Measurements from ENCODE around the gene TUT7.

The TUT7 gene

GRCh38 chr9:86256653-86257052 lies 97.6 kb downstream of the TUT7 start:
- Histone ChIP-seq H3K4ac (ENCODE audit: low read length) (no peak overlapping the region), H3K27me3 (ENCODE audit: control insufficient read depth in 3 of 3, insufficient read depth in 3 of 3, low read depth in 1 of 3, low read length in 3 of 3) (no peaks in the 10 kb centered on the region), H2AK5ac (ENCODE audit: low read depth, low read length) (no peak overlapping the region), H3K9me3 (replicated peaks in 1 of 2; ENCODE audit: control insufficient read depth in 2 of 2, insufficient read depth in 1 of 2, low read depth in 1 of 2, low read length in 2 of 2) (peaks cover 0 to 9% of the 10 kb centered on the region in 2 donors), H3K14ac (ENCODE audit: low read length) (no peak overlapping the region), H3K27ac (replicated peaks; ENCODE audit: low read length) (no peak overlapping the region), H3K4me1 (ENCODE audit: control insufficient read depth in 2 of 2, insufficient read depth in 1 of 2, low read depth in 1 of 2, low read length in 2 of 2) (no peaks in the 10 kb centered on the region), H3K18ac (ENCODE audit: low read length) (no peak overlapping the region), H3K4me3 (ENCODE audit: low read length in 2 of 2) (no peak overlapping the region), H2AFZ (ENCODE audit: low read length) (no peak overlapping the region), H4K8ac (ENCODE audit: low read depth, low read length) (no peak overlapping the region), H4K91ac (ENCODE audit: low read depth, low read length, poor library complexity) (no peak overlapping the region), H2BK120ac (ENCODE audit: low read depth, low read length) (no peak overlapping the region), H3K9ac (ENCODE audit: low read depth, low read length, poor library complexity) (no peak overlapping the region), H2BK5ac (ENCODE audit: low read length) (no peak overlapping the region), H3K36me3 (replicated peaks in 1 of 2; ENCODE audit: control insufficient read depth in 2 of 2, insufficient read depth in 2 of 2, low read length in 2 of 2) (peaks cover 0 to 7% of the 10 kb centered on the region in 2 donors), H2BK15ac (ENCODE audit: low read length) (no peak overlapping the region), H3K4me2 (ENCODE audit: insufficient read depth, low read length, poor library complexity, severe bottlenecking) (no peak overlapping the region), H3K23ac (ENCODE audit: low read depth, low read length, poor library complexity) (no peak overlapping the region), H3K79me1 (ENCODE audit: low read depth, low read length) (no peaks in the 10 kb centered on the region), H2BK12ac (ENCODE audit: low read length) (no peak overlapping the region)
- DNase-seq (ENCODE audit: low spot score) = no peak
- WGBS, 2 donors (ENCODE audit: extremely low coverage in 2 of 2, insufficient read length in 2 of 2, insufficient replicate concordance in 1 of 2) = no CpG with 5 or more reads among the region's 3 CpGs

DNA sequence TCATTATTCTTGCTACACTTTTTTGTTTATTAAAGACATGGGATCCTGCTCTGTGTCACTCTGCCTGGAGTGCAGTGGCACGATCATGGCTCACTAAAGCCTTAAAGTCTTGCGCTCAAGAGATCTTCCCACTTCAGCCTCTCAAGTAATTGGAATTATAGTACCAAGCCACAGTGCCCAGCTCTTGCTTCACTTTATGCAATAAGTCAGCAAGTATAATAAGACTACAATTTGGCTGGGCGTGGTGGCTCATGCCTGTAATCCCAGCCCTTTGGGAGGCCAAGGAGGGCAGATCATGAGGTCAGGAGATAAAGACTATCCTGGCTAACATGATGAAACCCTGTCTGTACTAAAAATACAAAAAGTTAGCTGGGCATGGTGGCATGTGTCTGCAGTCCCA lies 100.6 kb downstream of the TUT7 start:
- Histone ChIP-seq H2AFZ (ENCODE audit: low read length) (no peak overlapping the region), H3K23ac (ENCODE audit: low read depth, low read length, poor library complexity) (no peak overlapping the region), H4K91ac (ENCODE audit: low read depth, low read length, poor library complexity) (no peak overlapping the region), H2BK120ac (ENCODE audit: low read depth, low read length) (no peak overlapping the region), H3K18ac (ENCODE audit: low read length) (no peak overlapping the region), H3K4me3 (ENCODE audit: low read length in 2 of 2) (no peak overlapping the region), H3K9me3 (replicated peaks in 1 of 2; ENCODE audit: control insufficient read depth in 2 of 2, insufficient read depth in 1 of 2, low read depth in 1 of 2, low read length in 2 of 2) (peaks cover 0 to 9% of the 10 kb centered on the region in 2 donors), H3K36me3 (replicated peaks in 1 of 2; ENCODE audit: control insufficient read depth in 2 of 2, insufficient read depth in 2 of 2, low read length in 2 of 2) (no peaks in the 10 kb centered on the region), H2BK15ac (ENCODE audit: low read length) (no peak overlapping the region), H3K79me1 (ENCODE audit: low read depth, low read length) (no peaks in the 10 kb centered on the region), H2BK5ac (ENCODE audit: low read length) (no peak overlapping the region), H3K4me1 (ENCODE audit: control insufficient read depth in 2 of 2, insufficient read depth in 1 of 2, low read depth in 1 of 2, low read length in 2 of 2) (no peaks in the 10 kb centered on the region), H2AK5ac (ENCODE audit: low read depth, low read length) (no peak overlapping the region), H4K8ac (ENCODE audit: low read depth, low read length) (no peak overlapping the region), H3K14ac (ENCODE audit: low read length) (no peak overlapping the region), H2BK12ac (ENCODE audit: low read length) (no peak overlapping the region), H3K27me3 (ENCODE audit: control insufficient read depth in 3 of 3, insufficient read depth in 3 of 3, low read depth in 1 of 3, low read length in 3 of 3) (no peaks in the 10 kb centered on the region), H3K4ac (ENCODE audit: low read length) (no peak overlapping the region), H3K9ac (ENCODE audit: low read depth, low read length, poor library complexity) (no peak overlapping the region), H3K4me2 (ENCODE audit: insufficient read depth, low read length, poor library complexity, severe bottlenecking) (no peak overlapping the region), H3K27ac (replicated peaks; ENCODE audit: low read length) (no peak overlapping the region)
- DNase-seq (ENCODE audit: low spot score) = no peak
- WGBS, 2 donors (ENCODE audit: extremely low coverage in 2 of 2, insufficient read length in 2 of 2, insufficient replicate concordance in 1 of 2) = no CpG with 5 or more reads among the region's 3 CpGs

- H3K4me3 ChIP-seq (ENCODE audit: low read length in 2 of 2) = no peak overlapping the region
- no CpG with 5 or more reads among the region's 1 CpG for WGBS, 2 donors (ENCODE audit: extremely low coverage in 2 of 2, insufficient read length in 2 of 2, insufficient replicate concordance in 1 of 2)
- peaks cover 0 to 9% of the 10 kb centered on the region in 2 donors for H3K9me3 ChIP-seq (replicated peaks in 1 of 2; ENCODE audit: control insufficient read depth in 2 of 2, insufficient read depth in 1 of 2, low read depth in 1 of 2, low read length in 2 of 2)
- H3K4me1 ChIP-seq (ENCODE audit: control insufficient read depth in 2 of 2, insufficient read depth in 1 of 2, low read depth in 1 of 2, low read length in 2 of 2) = no peaks in the 10 kb centered on the region
- H3K79me1 ChIP-seq (ENCODE audit: low read depth, low read length) = no peaks in the 10 kb centered on the region
- H3K4ac ChIP-seq (ENCODE audit: low read length) = no peak overlapping the region
- no peaks in the 10 kb centered on the region for H3K36me3 ChIP-seq (replicated peaks in 1 of 2; ENCODE audit: control insufficient read depth in 2 of 2, insufficient read depth in 2 of 2, low read length in 2 of 2)
- H2AFZ ChIP-seq (ENCODE audit: low read length) = no peak overlapping the region
- no peak overlapping the region for H2BK15ac ChIP-seq (ENCODE audit: low read length)
- no peak overlapping the region for H3K14ac ChIP-seq (ENCODE audit: low read length)
- no peaks in the 10 kb centered on the region for H3K27me3 ChIP-seq (ENCODE audit: control insufficient read depth in 3 of 3, insufficient read depth in 3 of 3, low read depth in 1 of 3, low read length in 3 of 3)
- H3K9ac ChIP-seq (ENCODE audit: low read depth, low read length, poor library complexity) = no peak overlapping the region
- no peak overlapping the region for H2BK120ac ChIP-seq (ENCODE audit: low read depth, low read length)
- no peak overlapping the region for H3K27ac ChIP-seq (replicated peaks; ENCODE audit: low read length)
- no peak overlapping the region for H2BK12ac ChIP-seq (ENCODE audit: low read length)
- H3K23ac ChIP-seq (ENCODE audit: low read depth, low read length, poor library complexity) = no peak overlapping the region
- no peak for DNase-seq (ENCODE audit: low spot score)
- H4K91ac ChIP-seq (ENCODE audit: low read depth, low read length, poor library complexity) = no peak overlapping the region
- H4K8ac ChIP-seq (ENCODE audit: low read depth, low read length) = no peak overlapping the region
- no peak overlapping the region for H2BK5ac ChIP-seq (ENCODE audit: low read length)
- H3K18ac ChIP-seq (ENCODE audit: low read length) = no peak overlapping the region
- no peak overlapping the region for H2AK5ac ChIP-seq (ENCODE audit: low read depth, low read length)
- no peak overlapping the region for H3K4me2 ChIP-seq (ENCODE audit: insufficient read depth, low read length, poor library complexity, severe bottlenecking)
These were observed 101.3 kb downstream of the TUT7 start for GRCh38 chr9:86252870-86253269.

GRCh38 chr9:86250123-86250522 lies 104.1 kb downstream of the TUT7 start:
- H3K18ac ChIP-seq (ENCODE audit: low read length) = no peak overlapping the region
- H2AK5ac ChIP-seq (ENCODE audit: low read depth, low read length) = no peak overlapping the region
- H3K4ac ChIP-seq (ENCODE audit: low read length) = no peak overlapping the region
- no peaks in the 10 kb centered on the region for H3K36me3 ChIP-seq (replicated peaks in 1 of 2; ENCODE audit: control insufficient read depth in 2 of 2, insufficient read depth in 2 of 2, low read length in 2 of 2)
- no peak overlapping the region for H3K4me3 ChIP-seq (ENCODE audit: low read length in 2 of 2)
- no peak overlapping the region for H2BK15ac ChIP-seq (ENCODE audit: low read length)
- H3K9ac ChIP-seq (ENCODE audit: low read depth, low read length, poor library complexity) = no peak overlapping the region
- H3K4me1 ChIP-seq (ENCODE audit: control insufficient read depth in 2 of 2, insufficient read depth in 1 of 2, low read depth in 1 of 2, low read length in 2 of 2) = peaks cover 0 to 5% of the 10 kb centered on the region in 2 donors
- H2AFZ ChIP-seq (ENCODE audit: low read length) = no peak overlapping the region
- peaks cover 0 to 9% of the 10 kb centered on the region in 2 donors for H3K9me3 ChIP-seq (replicated peaks in 1 of 2; ENCODE audit: control insufficient read depth in 2 of 2, insufficient read depth in 1 of 2, low read depth in 1 of 2, low read length in 2 of 2)
- H3K27ac ChIP-seq (replicated peaks; ENCODE audit: low read length) = no peak overlapping the region
- no peak overlapping the region for H4K91ac ChIP-seq (ENCODE audit: low read depth, low read length, poor library complexity)
- H3K23ac ChIP-seq (ENCODE audit: low read depth, low read length, poor library complexity) = no peak overlapping the region
- no peaks in the 10 kb centered on the region for H3K27me3 ChIP-seq (ENCODE audit: control insufficient read depth in 3 of 3, insufficient read depth in 3 of 3, low read depth in 1 of 3, low read length in 3 of 3)
- H2BK5ac ChIP-seq (ENCODE audit: low read length) = no peak overlapping the region
- no peak overlapping the region for H2BK12ac ChIP-seq (ENCODE audit: low read length)
- H2BK120ac ChIP-seq (ENCODE audit: low read depth, low read length) = no peak overlapping the region
- no peak overlapping the region for H3K14ac ChIP-seq (ENCODE audit: low read length)
- H3K79me1 ChIP-seq (ENCODE audit: low read depth, low read length) = no peaks in the 10 kb centered on the region
- no peak overlapping the region for H4K8ac ChIP-seq (ENCODE audit: low read depth, low read length)
- no peak overlapping the region for H3K4me2 ChIP-seq (ENCODE audit: insufficient read depth, low read length, poor library complexity, severe bottlenecking)
- no peak for DNase-seq (ENCODE audit: low spot score)

Measured in neuronal stem cell (in vitro differentiated cells).